Stomach (tissue), 4 donors: Measurements from ENCODE around the gene PCDH15.

ENCODE experiments used
- EP300 ChIP-seq: sonication (generic); formaldehyde crosslinking; IDR thresholded peaks from one replicate; pipeline ENCODE4 v1.6.1; 2017; ENCODE audit warnings: antibody characterized with exemption
- POLR2A ChIP-seq, 4 donors: fragments of 450-650 bp; IDR thresholded peaks; one replicate each; pipeline ENCODE4 v1.6.1; 2016; ENCODE audit warnings: antibody characterized with exemption in 4 of 4, control low read depth in 2 of 4, mild to moderate bottlenecking in 1 of 4, moderate library complexity in 1 of 4
- POLR2AphosphoS5 ChIP-seq, 3 donors: sonication (generic); formaldehyde crosslinking; IDR thresholded peaks; one replicate each; pipeline ENCODE4 v1.6.1; 2016; ENCODE audit warnings: antibody characterized with exemption in 3 of 3
- TF ChIP-seq, protein P1 (sequence below), 7 experiments: fragments of 450-650 bp in 4 of 7; fragments of 200-600 bp in 3 of 7; sonication (generic) in 3 of 7; IDR thresholded peaks; one replicate each; pipeline ENCODE4 v1.5.1; 2016 to 2019; ENCODE audit warnings: antibody characterized with exemption in 7 of 7, control low read depth in 2 of 7, mild to moderate bottlenecking in 1 of 7

DNA sequence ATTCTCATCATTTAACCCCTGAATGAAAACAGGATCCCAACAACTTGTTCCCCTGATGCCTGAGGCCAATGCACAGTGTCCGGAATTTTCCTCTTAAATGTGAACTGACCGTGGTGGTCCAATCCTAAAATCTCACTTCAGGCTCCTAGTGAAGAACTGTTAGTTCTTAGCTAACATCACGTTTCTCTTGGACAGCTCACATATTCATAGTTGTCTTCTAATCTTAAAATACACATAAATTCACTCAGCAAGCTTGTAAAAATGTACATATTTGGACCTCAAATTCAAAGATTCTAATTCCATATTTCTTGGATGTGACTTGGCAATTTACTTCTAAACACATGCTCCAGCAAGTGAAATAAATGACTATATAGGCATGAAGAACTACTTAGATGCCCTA lies 297.2 kb downstream of the PCDH15 start:
- TF ChIP-seq, protein P1, sequence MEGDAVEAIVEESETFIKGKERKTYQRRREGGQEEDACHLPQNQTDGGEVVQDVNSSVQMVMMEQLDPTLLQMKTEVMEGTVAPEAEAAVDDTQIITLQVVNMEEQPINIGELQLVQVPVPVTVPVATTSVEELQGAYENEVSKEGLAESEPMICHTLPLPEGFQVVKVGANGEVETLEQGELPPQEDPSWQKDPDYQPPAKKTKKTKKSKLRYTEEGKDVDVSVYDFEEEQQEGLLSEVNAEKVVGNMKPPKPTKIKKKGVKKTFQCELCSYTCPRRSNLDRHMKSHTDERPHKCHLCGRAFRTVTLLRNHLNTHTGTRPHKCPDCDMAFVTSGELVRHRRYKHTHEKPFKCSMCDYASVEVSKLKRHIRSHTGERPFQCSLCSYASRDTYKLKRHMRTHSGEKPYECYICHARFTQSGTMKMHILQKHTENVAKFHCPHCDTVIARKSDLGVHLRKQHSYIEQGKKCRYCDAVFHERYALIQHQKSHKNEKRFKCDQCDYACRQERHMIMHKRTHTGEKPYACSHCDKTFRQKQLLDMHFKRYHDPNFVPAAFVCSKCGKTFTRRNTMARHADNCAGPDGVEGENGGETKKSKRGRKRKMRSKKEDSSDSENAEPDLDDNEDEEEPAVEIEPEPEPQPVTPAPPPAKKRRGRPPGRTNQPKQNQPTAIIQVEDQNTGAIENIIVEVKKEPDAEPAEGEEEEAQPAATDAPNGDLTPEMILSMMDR (IDR thresholded peaks at IDR 0.05) = no peak
- no peak for TF ChIP-seq POLR2A (IDR thresholded peaks at IDR 0.05)
- no peak for TF ChIP-seq EP300
- no peak for TF ChIP-seq POLR2AphosphoS5 (IDR thresholded peaks at IDR 0.05)
